HEK293 (cell line): Measurements from ENCODE around the gene LDLRAP1.
A peak's percentile ranks its signal among the peaks of the same experiment; 100 is the strongest.

Source experiments
- CTCF ChIA-PET: fragments of 350-600 bp; formaldehyde crosslinking; extraction: SDS; loops from one replicate; lab custom pipeline; 2021; ENCODE audit warnings: antibody characterized with exemption; lab: Yijun Ruan, JAX
- POLR2A ChIA-PET: fragments of 300-600 bp; formaldehyde crosslinking; extraction: SDS; loops from one replicate; lab custom pipeline; 2020; ENCODE audit warnings: antibody characterized with exemption, inconsistent platforms; lab: Yijun Ruan, JAX
- H3K27ac ChIP-seq: fragments of 200-500 bp; sonication (Bioruptor generic); 2 replicates; pipeline ENCODE4 v1.5.1; 2014; ENCODE audit warnings: low read depth, low read length, control low read depth, inconsistent platforms; ENCODE audit errors: extremely low read depth
- H3K36me3 ChIP-seq, 2 experiments: fragments of 200-500 bp in 1 of 2; sonication (Bioruptor generic) in 1 of 2; 1 replicate in 1 of 2; 2 replicates in 1 of 2; pipeline ENCODE4 v1.5.1; 2014 to 2017; ENCODE audit warnings: inconsistent platforms in 2 of 2, low read length in 2 of 2; ENCODE audit not compliant: control insufficient read depth in 2 of 2, insufficient read depth in 1 of 2
- H3K4me1 ChIP-seq: fragments of 200-500 bp; sonication (Bioruptor generic); 2 replicates; pipeline ENCODE4 v1.5.1; 2014; ENCODE audit warnings: mild to moderate bottlenecking, low read length, inconsistent platforms; ENCODE audit not compliant: control insufficient read depth, insufficient read depth
- H3K4me3 ChIP-seq: 2 replicates; pipeline ENCODE4 v1.5.1; 2011; ENCODE audit warnings: low read depth, mild to moderate bottlenecking, control low read depth, low read length, moderate library complexity
- H3K9me3 ChIP-seq: fragments of 200-500 bp; sonication (Bioruptor generic); 2 replicates; pipeline ENCODE4 v1.5.1; 2014; ENCODE audit warnings: low read depth, low read length, inconsistent platforms; ENCODE audit not compliant: control insufficient read depth, insufficient read depth
- FEZF1 ChIP-seq: fragments of 450-650 bp; formaldehyde crosslinking; IDR thresholded peaks from 2 replicates; pipeline ENCODE4 v1.5.1; 2016; ENCODE audit warnings: missing biosample characterization, missing genetic modification characterization
- MYNN ChIP-seq: fragments of 450-650 bp; formaldehyde crosslinking; IDR thresholded peaks from 2 replicates; pipeline ENCODE4 v1.5.1; 2016; ENCODE audit warnings: missing biosample characterization, missing genetic modification characterization, borderline replicate concordance
- SP7 ChIP-seq: fragments of 450-650 bp; formaldehyde crosslinking; IDR thresholded peaks from 2 replicates; pipeline ENCODE4 v1.5.1; 2016; ENCODE audit warnings: missing biosample characterization, missing genetic modification characterization
- ZNF146 ChIP-seq: fragments of 450-650 bp; formaldehyde crosslinking; IDR thresholded peaks from 2 replicates; pipeline ENCODE4 v1.5.1; 2016; ENCODE audit warnings: missing biosample characterization, missing genetic modification characterization
- ZNF155 ChIP-seq: fragments of 450-650 bp; formaldehyde crosslinking; IDR thresholded peaks from 2 replicates; pipeline ENCODE4 v1.5.1; 2016; ENCODE audit warnings: missing biosample characterization, missing genetic modification characterization
- ZNF16 ChIP-seq: fragments of 450-650 bp; formaldehyde crosslinking; IDR thresholded peaks from 2 replicates; pipeline ENCODE4 v1.5.1; 2016; ENCODE audit warnings: low read depth, missing biosample characterization, missing genetic modification characterization
- ZNF19 ChIP-seq: fragments of 450-650 bp; formaldehyde crosslinking; IDR thresholded peaks from 2 replicates; pipeline ENCODE4; 2016; ENCODE audit warnings: missing biosample characterization, missing genetic modification characterization, low read depth
- ZNF274 ChIP-seq, 2 experiments: fragments of 200-500 bp in 1 of 2; fragments of 450-650 bp in 1 of 2; sonication (Bioruptor generic) in 1 of 2; formaldehyde crosslinking in 1 of 2; IDR thresholded peaks; 2 replicates each; pipeline versions ENCODE4 v1.5.1 to v1.6.1; 2014 to 2016; ENCODE audit warnings: borderline replicate concordance in 1 of 2, inconsistent platforms in 1 of 2, low read length in 1 of 2, missing biosample characterization in 1 of 2, missing genetic modification characterization in 1 of 2
- ZNF391 ChIP-seq: fragments of 450-650 bp; formaldehyde crosslinking; IDR thresholded peaks from 2 replicates; pipeline ENCODE4 v1.5.1; 2016; ENCODE audit warnings: low read depth, missing biosample characterization, missing genetic modification characterization, borderline replicate concordance
- ZNF423 ChIP-seq: fragments of 450-650 bp; formaldehyde crosslinking; IDR thresholded peaks from 2 replicates; pipeline ENCODE4 v1.5.1; 2016; ENCODE audit warnings: missing biosample characterization, missing genetic modification characterization
- ZNF426 ChIP-seq: fragments of 450-650 bp; formaldehyde crosslinking; IDR thresholded peaks from 2 replicates; pipeline ENCODE4 v1.5.1; 2017; ENCODE audit warnings: missing biosample characterization, missing genetic modification characterization, mild to moderate bottlenecking, inconsistent platforms, moderate library complexity
- ZNF626 ChIP-seq: fragments of 450-650 bp; sonication (Bioruptor Pico); formaldehyde crosslinking; IDR thresholded peaks from 2 replicates; pipeline ENCODE4 v1.5.1; 2018; ENCODE audit warnings: missing biosample characterization, missing genetic modification characterization, inconsistent platforms
- ZNF777 ChIP-seq: fragments of 450-650 bp; formaldehyde crosslinking; IDR thresholded peaks from 2 replicates; pipeline ENCODE4 v1.5.1; 2017; ENCODE audit warnings: missing biosample characterization, missing genetic modification characterization, borderline replicate concordance
- TF ChIP-seq, protein P1 (sequence below): fragments of 450-650 bp; formaldehyde crosslinking; IDR thresholded peaks from 2 replicates; pipeline ENCODE4 v1.5.1; 2016; ENCODE audit warnings: missing biosample characterization, missing genetic modification characterization, borderline replicate concordance
- TF ChIP-seq, protein P2 (sequence below): fragments of 450-650 bp; IDR thresholded peaks from 2 replicates; pipeline ENCODE4 v1.5.1; 2018; ENCODE audit warnings: missing biosample characterization, mild to moderate bottlenecking, missing genetic modification characterization
- TF ChIP-seq, protein P3 (sequence below): fragments of 450-650 bp; formaldehyde crosslinking; IDR thresholded peaks from 2 replicates; pipeline ENCODE4 v1.5.1; 2016; ENCODE audit warnings: missing biosample characterization, missing genetic modification characterization
- TF ChIP-seq, protein P4 (sequence below): fragments of 450-650 bp; formaldehyde crosslinking; IDR thresholded peaks from 2 replicates; pipeline ENCODE4 v1.5.1; 2016; ENCODE audit warnings: missing biosample characterization, missing genetic modification characterization
- TF ChIP-seq, protein P5 (sequence below): fragments of 450-650 bp; formaldehyde crosslinking; IDR thresholded peaks from 2 replicates; pipeline ENCODE4 v1.5.1; 2016; ENCODE audit warnings: missing biosample characterization, missing genetic modification characterization
- TF ChIP-seq, protein P6 (sequence below): fragments of 450-650 bp; formaldehyde crosslinking; IDR thresholded peaks from 2 replicates; pipeline ENCODE4 v1.5.1; 2016; ENCODE audit warnings: missing biosample characterization, missing genetic modification characterization

LDLRAP1 gene

DNA sequence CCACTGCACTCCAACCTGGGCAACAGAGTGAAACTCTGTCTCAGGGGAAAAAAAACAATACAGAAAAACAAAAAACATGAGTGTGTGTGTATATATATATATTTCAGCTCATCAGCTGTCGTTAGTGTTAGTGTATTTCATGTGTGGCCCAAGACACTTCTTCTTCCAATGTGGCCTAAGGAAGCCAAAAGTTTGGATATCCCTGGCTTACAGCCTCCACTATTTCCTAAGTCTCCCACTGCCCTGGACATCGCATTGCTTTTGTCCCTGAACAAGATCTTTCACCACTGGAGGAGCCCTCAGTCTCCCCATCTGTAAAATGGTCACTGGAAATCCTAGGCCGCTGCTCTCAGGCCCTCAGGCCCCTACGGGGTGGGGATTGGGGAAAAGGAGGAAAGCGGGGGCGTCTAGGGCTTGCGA, 391 bp upstream of the LDLRAP1 start (continued):
- TF ChIP-seq SP7 (tag by site-specific recombination): 0 out of 2 replicates have a peak, but pooled peaks have one; percentile 26
- TF ChIP-seq, protein P1, sequence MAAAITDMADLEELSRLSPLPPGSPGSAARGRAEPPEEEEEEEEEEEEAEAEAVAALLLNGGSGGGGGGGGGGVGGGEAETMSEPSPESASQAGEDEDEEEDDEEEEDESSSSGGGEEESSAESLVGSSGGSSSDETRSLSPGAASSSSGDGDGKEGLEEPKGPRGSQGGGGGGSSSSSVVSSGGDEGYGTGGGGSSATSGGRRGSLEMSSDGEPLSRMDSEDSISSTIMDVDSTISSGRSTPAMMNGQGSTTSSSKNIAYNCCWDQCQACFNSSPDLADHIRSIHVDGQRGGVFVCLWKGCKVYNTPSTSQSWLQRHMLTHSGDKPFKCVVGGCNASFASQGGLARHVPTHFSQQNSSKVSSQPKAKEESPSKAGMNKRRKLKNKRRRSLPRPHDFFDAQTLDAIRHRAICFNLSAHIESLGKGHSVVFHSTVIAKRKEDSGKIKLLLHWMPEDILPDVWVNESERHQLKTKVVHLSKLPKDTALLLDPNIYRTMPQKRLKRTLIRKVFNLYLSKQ (tag by site-specific recombination): no peak
- TF ChIP-seq, protein P2, sequence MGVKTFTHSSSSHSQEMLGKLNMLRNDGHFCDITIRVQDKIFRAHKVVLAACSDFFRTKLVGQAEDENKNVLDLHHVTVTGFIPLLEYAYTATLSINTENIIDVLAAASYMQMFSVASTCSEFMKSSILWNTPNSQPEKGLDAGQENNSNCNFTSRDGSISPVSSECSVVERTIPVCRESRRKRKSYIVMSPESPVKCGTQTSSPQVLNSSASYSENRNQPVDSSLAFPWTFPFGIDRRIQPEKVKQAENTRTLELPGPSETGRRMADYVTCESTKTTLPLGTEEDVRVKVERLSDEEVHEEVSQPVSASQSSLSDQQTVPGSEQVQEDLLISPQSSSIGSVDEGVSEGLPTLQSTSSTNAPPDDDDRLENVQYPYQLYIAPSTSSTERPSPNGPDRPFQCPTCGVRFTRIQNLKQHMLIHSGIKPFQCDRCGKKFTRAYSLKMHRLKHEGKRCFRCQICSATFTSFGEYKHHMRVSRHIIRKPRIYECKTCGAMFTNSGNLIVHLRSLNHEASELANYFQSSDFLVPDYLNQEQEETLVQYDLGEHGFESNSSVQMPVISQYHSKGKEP: no peak
- no peak for TF ChIP-seq ZNF274 (IDR thresholded peaks at IDR 0.05; ENCODE audit: low read length)
- TF ChIP-seq ZNF274 (tag by site-specific recombination; IDR thresholded peaks at IDR 0.05; ENCODE audit: borderline replicate concordance): no peak
- TF ChIP-seq, protein P3, sequence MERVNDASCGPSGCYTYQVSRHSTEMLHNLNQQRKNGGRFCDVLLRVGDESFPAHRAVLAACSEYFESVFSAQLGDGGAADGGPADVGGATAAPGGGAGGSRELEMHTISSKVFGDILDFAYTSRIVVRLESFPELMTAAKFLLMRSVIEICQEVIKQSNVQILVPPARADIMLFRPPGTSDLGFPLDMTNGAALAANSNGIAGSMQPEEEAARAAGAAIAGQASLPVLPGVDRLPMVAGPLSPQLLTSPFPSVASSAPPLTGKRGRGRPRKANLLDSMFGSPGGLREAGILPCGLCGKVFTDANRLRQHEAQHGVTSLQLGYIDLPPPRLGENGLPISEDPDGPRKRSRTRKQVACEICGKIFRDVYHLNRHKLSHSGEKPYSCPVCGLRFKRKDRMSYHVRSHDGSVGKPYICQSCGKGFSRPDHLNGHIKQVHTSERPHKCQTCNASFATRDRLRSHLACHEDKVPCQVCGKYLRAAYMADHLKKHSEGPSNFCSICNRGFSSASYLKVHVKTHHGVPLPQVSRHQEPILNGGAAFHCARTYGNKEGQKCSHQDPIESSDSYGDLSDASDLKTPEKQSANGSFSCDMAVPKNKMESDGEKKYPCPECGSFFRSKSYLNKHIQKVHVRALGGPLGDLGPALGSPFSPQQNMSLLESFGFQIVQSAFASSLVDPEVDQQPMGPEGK (tag by site-specific recombination): 0 out of 2 replicates have a peak, but pooled peaks have one; percentile 25

DNA sequence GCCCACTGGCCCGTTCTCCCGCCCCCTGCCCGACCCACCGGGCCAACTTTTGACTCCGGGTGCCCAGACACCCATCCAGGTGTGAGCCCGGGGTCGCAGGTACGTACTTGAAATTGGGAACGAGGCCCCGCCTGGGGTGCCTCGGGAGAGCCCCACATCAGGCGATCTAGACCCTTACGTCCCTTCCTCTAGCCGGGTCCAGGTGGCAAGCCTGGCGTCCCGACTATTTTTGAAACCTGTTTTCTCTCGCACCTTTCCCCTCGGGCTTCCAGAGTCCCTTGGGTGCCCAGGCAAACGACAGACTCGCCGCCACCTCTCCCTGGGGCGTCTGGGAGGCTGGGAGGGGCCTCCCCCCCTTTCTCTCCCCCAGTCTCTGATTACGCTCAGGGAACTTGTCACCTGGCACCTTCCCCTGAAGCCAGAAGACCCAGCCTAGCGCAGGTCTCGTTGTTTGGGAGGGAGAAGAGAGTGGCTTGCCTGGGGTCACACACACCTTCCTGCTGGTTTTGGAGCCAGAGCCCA, 898 bp downstream of the LDLRAP1 start:
- Histone ChIP-seq H3K4me3 (peak overlapping the region; percentile 75), H3K27ac (peak overlapping the region; percentile 51; the same call in 1 of the 2 replicates), H3K4me1 (peaks cover 7% of the 10 kb centered on the region; the same call in 1 of the 2 replicates), H3K36me3 (no peaks in the 10 kb centered on the region), H3K9me3 (no peaks in the 10 kb centered on the region)
- no peak for TF ChIP-seq ZNF19 (tag by site-specific recombination)
- TF ChIP-seq, protein P4, sequence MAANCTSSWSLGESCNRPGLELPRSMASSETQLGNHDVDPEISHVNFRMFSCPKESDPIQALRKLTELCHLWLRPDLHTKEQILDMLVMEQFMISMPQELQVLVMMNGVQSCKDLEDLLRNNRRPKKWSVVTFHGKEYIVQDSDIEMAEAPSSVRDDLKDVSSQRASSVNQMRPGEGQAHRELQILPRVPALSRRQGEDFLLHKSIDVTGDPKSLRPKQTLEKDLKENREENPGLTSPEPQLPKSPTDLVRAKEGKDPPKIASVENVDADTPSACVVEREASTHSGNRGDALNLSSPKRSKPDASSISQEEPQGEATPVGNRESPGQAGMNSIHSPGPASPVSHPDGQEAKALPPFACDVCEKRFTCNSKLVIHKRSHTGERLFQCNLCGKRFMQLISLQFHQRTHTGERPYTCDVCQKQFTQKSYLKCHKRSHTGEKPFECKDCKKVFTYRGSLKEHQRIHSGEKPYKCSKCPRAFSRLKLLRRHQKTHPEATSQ (tag by site-specific recombination): no peak
- TF ChIP-seq ZNF626 (tag by site-specific recombination): no peak
- no peak for TF ChIP-seq ZNF777 (tag by site-specific recombination)
- TF ChIP-seq ZNF16: no peak
- no peak for TF ChIP-seq MYNN
- no peak for TF ChIP-seq ZNF391
- peak; percentile 81 for TF ChIP-seq ZNF423
- no peak for TF ChIP-seq FEZF1 (tag by site-specific recombination)
- TF ChIP-seq, protein P5, sequence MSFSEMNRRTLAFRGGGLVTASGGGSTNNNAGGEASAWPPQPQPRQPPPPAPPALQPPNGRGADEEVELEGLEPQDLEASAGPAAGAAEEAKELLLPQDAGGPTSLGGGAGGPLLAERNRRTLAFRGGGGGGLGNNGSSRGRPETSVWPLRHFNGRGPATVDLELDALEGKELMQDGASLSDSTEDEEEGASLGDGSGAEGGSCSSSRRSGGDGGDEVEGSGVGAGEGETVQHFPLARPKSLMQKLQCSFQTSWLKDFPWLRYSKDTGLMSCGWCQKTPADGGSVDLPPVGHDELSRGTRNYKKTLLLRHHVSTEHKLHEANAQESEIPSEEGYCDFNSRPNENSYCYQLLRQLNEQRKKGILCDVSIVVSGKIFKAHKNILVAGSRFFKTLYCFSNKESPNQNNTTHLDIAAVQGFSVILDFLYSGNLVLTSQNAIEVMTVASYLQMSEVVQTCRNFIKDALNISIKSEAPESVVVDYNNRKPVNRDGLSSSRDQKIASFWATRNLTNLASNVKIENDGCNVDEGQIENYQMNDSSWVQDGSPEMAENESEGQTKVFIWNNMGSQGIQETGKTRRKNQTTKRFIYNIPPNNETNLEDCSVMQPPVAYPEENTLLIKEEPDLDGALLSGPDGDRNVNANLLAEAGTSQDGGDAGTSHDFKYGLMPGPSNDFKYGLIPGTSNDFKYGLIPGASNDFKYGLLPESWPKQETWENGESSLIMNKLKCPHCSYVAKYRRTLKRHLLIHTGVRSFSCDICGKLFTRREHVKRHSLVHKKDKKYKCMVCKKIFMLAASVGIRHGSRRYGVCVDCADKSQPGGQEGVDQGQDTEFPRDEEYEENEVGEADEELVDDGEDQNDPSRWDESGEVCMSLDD (tag by site-specific recombination): 0 out of 2 replicates have a peak, but pooled peaks have one; percentile 11
- no peak for TF ChIP-seq ZNF426
- TF ChIP-seq ZNF155 (tag by site-specific recombination): no peak
- TF ChIP-seq ZNF146: no peak
- TF ChIP-seq, protein P6, sequence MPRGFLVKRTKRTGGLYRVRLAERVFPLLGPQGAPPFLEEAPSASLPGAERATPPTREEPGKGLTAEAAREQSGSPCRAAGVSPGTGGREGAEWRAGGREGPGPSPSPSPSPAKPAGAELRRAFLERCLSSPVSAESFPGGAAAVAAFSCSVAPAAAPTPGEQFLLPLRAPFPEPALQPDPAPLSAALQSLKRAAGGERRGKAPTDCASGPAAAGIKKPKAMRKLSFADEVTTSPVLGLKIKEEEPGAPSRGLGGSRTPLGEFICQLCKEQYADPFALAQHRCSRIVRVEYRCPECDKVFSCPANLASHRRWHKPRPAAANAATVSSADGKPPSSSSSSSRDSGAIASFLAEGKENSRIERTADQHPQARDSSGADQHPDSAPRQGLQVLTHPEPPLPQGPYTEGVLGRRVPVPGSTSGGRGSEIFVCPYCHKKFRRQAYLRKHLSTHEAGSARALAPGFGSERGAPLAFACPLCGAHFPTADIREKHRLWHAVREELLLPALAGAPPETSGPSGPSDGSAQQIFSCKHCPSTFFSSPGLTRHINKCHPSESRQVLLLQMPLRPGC (tag by site-specific recombination): no peak
- CTCF ChIA-PET: interaction anchor here (0.5 to 0.7 kb wide), 4 partner anchors 10 to 1262 kb away, joined by 3 to 4 read pairs (median 4); no protein-coding TSS in a partner anchor
- POLR2A ChIA-PET: no interaction called here
